CD4-positive, alpha-beta T cell treated with Interleukin-1 beta for 1 hour (primary cell): ENCODE results near the gene ZNF732.
"Not testable (repeated sequence)": the region's sequence is repeated elsewhere in the genome, so short reads cannot be mapped to it uniquely, and the experiment has no call there.

Experiments
- DNase-seq, 2 donors: peaks; one replicate each; pipeline ENCODE4 v3.0.0-alpha.2; 2020 to 2022

ZNF732 gene

GRCh38 chr4:304969-305680 lies at the start of gene ZNF732:
Gene ZNF732 (minus strand): TSS chr4:305474. CDS start chr4:305310, 164 bp downstream.
- DNase-seq = no peak

GRCh38 chr4:340011-340410 lies 34.7 kb upstream of the ZNF732 start:
- peak in 1 of 2 donors; percentile 2 for DNase-seq

GRCh38 chr4:338759-339097 lies 33.5 kb upstream of the ZNF732 start:
- DNase-seq = no peak

- DNase-seq = peak; percentile 45 to 49
Measured at GRCh38 chr4:337932-338758, 32.9 kb upstream of the ZNF732 start.

GRCh38 chr4:337143-337931 lies 32.1 kb upstream of the ZNF732 start, which contains the start of gene ZNF141:
Gene ZNF141 (plus strand): TSS chr4:337814. CDS start chr4:337984, 170 bp downstream.
- peak; percentile 94 to 95 for DNase-seq

GRCh38 chr4:336893-337142 lies 31.5 kb upstream of the ZNF732 start:
- no peak for DNase-seq

GRCh38 chr4:336099-336892 lies 31.0 kb upstream of the ZNF732 start:
- DNase-seq = peak in 1 of 2 donors; percentile 1

GRCh38 chr4:335515-335914 lies 30.2 kb upstream of the ZNF732 start:
- DNase-seq = no peak

GRCh38 chr4:328729-329128 lies 23.5 kb upstream of the ZNF732 start:
- DNase-seq = no peak

GRCh38 chr4:314296-314903 lies 9.1 kb upstream of the ZNF732 start:
- no peak for DNase-seq

GRCh38 chr4:309807-310206 lies 4.5 kb upstream of the ZNF732 start:
- DNase-seq = no peak

- peak in 1 of 2 donors; percentile 33 for DNase-seq
Measured at GRCh38 chr4:306551-306961, 1.3 kb upstream of the ZNF732 start.

- not testable (repeated sequence) for DNase-seq
Measured at GRCh38 chr4:304516-304915, 758 bp downstream of the ZNF732 start.

GRCh38 chr4:302381-302780 lies 2.9 kb downstream of the ZNF732 start:
- DNase-seq = no peak

- DNase-seq = no peak
Measured at GRCh38 chr4:294732-295131, 10.5 kb downstream of the ZNF732 start.

GRCh38 chr4:288891-289290 lies 16.4 kb downstream of the ZNF732 start:
- DNase-seq = no peak

GRCh38 chr4:273309-274017 lies 31.8 kb downstream of the ZNF732 start:
- DNase-seq = no peak

- DNase-seq = no peak
Measured at GRCh38 chr4:271492-272103, 33.7 kb downstream of the ZNF732 start.

- not testable (repeated sequence) for DNase-seq
Measured at GRCh38 chr4:259240-259639, 46.0 kb downstream of the ZNF732 start.

GRCh38 chr4:256492-256891 lies 48.8 kb downstream of the ZNF732 start:
- no peak for DNase-seq
